Transverse colon (tissue), 4 donors: ENCODE data around the gene FAM186B. TPM values are rescaled to one million over a fixed set of nuclear protein-coding genes. Genes with fewer than 3 reads are reported as not detected.
A peak's percentile ranks its signal among the peaks of the same experiment; 100 is the strongest.

Experiments
- DNase-seq: peaks from one replicate; pipeline ENCODE4 v3.0.0-alpha.2; 2019
- H3K27ac ChIP-seq, 4 donors: fragments of 200-600 bp; sonication (generic); 2 replicates each; pipeline ENCODE4 v1.5.1; 2016 to 2018; ENCODE audit warnings: inconsistent platforms in 4 of 4
- H3K27me3 ChIP-seq: fragments of 200-600 bp; sonication (generic); 2 replicates; pipeline ENCODE4 v1.5.1; 2017; ENCODE audit warnings: inconsistent platforms
- H3K36me3 ChIP-seq, 4 donors: fragments of 200-600 bp; sonication (generic); 2 replicates each; pipeline ENCODE4 v1.5.1; 2017 to 2019; ENCODE audit warnings: inconsistent platforms in 4 of 4
- H3K4me1 ChIP-seq, 4 donors: fragments of 200-600 bp; sonication (generic); 2 replicates each; pipeline ENCODE4 v1.5.1; 2017 to 2020; ENCODE audit warnings: inconsistent platforms in 4 of 4
- H3K4me3 ChIP-seq, 4 donors: fragments of 200-600 bp; sonication (generic); 1 replicate in 1 of 4; 2 replicates in 3 of 4; pipeline versions ENCODE4 v1.5.1 to v1.6.1; 2017 to 2019; ENCODE audit warnings: inconsistent platforms in 4 of 4
- H3K9me3 ChIP-seq, 2 donors: fragments of 200-600 bp; sonication (generic); 2 replicates each; pipeline ENCODE4 v1.5.1; 2017 to 2019; ENCODE audit warnings: inconsistent platforms in 2 of 2
- EP300 ChIP-seq: sonication (generic); formaldehyde crosslinking; IDR thresholded peaks from one replicate; pipeline ENCODE4 v1.6.1; 2017; ENCODE audit warnings: antibody characterized with exemption, low read depth
- POLR2A ChIP-seq: fragments of 450-650 bp; IDR thresholded peaks from one replicate; pipeline ENCODE4 v1.6.1; 2016; ENCODE audit warnings: antibody characterized with exemption, mild to moderate bottlenecking, moderate library complexity
- POLR2AphosphoS5 ChIP-seq, 3 donors: sonication (generic); formaldehyde crosslinking; IDR thresholded peaks; one replicate each; pipeline ENCODE4 v1.6.1; 2016; ENCODE audit warnings: antibody characterized with exemption in 3 of 3
- WGBS, 2 donors: methylation state at CpG; one replicate each; pipeline ENCODE4 v1.1.5; 2018; ENCODE audit warnings: low coverage in 1 of 2; 5-methylcytosine and 5-hydroxymethylcytosine counted together
- in situ Hi-C, 4 donors: fragments of 200-750 bp; cut with MboI; loops; one replicate each; pipeline versions ENCODE4 v1.15.0 to v1.15.1; 2017; ENCODE audit warnings: low sequenced_read_pairs in 3 of 4, low pct_ligation_motif_present in 1 of 4, low pct_unique_long_range_greater_than_20kb in 1 of 4
- intact Hi-C: fragments of 100-400 bp; cut with DNase I; formaldehyde crosslinking; loops from one replicate; pipeline ENCODE4 v1.15.1; 2023; ENCODE audit warnings: low total_unique reads
- total RNA-seq, 4 donors: library from RNA; depleted of rRNA; stranded (reverse); fragments of >200 nt; gene quantifications; one replicate each; pipeline ENCODE4 v1.1.0, GENCODE V29; 2016
- TF ChIP-seq, protein P1 (sequence below), 5 experiments: fragments of 200-600 bp in 3 of 5; fragments of 450-650 bp in 2 of 5; sonication (generic) in 3 of 5; IDR thresholded peaks; 1 replicate in 2 of 5; 2 replicates in 3 of 5; pipeline ENCODE4 v1.5.1; 2016 to 2017; ENCODE audit warnings: antibody characterized with exemption in 5 of 5, inconsistent platforms in 3 of 5, mild to moderate bottlenecking in 2 of 5, moderate library complexity in 1 of 5

The FAM186B gene
- total RNA-seq, 4 donors from 2014 or later = 0.14 to 0.64 TPM; not detected in 2

DNA sequence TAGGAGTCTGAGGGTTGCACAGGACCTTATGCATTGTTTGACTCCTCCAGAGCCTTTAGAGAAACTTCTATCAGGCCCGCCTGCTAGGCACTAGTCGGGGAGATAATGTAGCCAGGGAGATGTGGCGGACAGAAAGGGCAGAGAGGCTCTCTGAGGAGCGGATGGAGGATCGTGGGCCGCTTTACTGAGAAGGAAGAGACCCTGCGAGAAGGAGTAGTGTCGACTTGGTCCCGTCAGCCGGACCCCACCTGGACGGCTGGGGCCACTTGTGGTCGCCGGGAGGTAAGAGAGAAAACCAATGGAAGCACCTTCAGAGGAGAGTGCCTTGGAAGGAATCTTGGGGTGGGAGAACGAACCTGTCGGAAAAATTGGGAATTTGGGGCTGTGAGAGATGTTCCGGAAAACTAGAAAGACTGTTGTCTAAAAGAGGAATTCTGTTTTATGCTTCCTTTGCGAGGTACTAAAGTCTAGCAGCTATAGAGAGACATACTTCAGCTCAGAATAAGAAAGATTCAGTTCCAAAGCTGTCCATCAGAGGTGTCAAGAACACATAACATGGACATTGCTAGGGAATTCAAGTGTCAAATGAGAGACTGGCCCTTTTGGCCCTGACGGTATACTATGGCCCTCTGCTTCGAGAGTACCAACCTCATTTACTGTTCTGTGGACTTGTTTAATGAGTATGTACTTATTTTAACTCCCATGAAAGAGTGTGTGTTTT, 36.8 kb downstream of the FAM186B start:
- no peak for DNase-seq
- TF ChIP-seq POLR2A = no peak
- no peak for TF ChIP-seq POLR2AphosphoS5 (IDR thresholded peaks at IDR 0.05)
- TF ChIP-seq, protein P1, sequence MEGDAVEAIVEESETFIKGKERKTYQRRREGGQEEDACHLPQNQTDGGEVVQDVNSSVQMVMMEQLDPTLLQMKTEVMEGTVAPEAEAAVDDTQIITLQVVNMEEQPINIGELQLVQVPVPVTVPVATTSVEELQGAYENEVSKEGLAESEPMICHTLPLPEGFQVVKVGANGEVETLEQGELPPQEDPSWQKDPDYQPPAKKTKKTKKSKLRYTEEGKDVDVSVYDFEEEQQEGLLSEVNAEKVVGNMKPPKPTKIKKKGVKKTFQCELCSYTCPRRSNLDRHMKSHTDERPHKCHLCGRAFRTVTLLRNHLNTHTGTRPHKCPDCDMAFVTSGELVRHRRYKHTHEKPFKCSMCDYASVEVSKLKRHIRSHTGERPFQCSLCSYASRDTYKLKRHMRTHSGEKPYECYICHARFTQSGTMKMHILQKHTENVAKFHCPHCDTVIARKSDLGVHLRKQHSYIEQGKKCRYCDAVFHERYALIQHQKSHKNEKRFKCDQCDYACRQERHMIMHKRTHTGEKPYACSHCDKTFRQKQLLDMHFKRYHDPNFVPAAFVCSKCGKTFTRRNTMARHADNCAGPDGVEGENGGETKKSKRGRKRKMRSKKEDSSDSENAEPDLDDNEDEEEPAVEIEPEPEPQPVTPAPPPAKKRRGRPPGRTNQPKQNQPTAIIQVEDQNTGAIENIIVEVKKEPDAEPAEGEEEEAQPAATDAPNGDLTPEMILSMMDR (IDR thresholded peaks at IDR 0.05) = no peak
- no peak for TF ChIP-seq EP300
- no peaks in the 10 kb centered on the region for H3K27me3 ChIP-seq
- no peaks in the 10 kb centered on the region for H3K9me3 ChIP-seq
- 2 to 10% methylated on average over 6 to 19 of the region's 19 CpGs for WGBS, 2 donors
- H3K36me3 ChIP-seq = peaks cover 0 to 14% (median 4%) of the 10 kb centered on the region in 4 donors
- peak overlapping the region; percentile 88 to 93 (median 89) for H3K27ac ChIP-seq
- intact Hi-C loops = no loop called here
- peak overlapping the region; percentile 69 to 86 (median 76) for H3K4me3 ChIP-seq
- H3K4me1 ChIP-seq = peaks cover 10 to 28% (median 18%) of the 10 kb centered on the region in 4 donors
- in situ Hi-C loops = no loop called here

DNA sequence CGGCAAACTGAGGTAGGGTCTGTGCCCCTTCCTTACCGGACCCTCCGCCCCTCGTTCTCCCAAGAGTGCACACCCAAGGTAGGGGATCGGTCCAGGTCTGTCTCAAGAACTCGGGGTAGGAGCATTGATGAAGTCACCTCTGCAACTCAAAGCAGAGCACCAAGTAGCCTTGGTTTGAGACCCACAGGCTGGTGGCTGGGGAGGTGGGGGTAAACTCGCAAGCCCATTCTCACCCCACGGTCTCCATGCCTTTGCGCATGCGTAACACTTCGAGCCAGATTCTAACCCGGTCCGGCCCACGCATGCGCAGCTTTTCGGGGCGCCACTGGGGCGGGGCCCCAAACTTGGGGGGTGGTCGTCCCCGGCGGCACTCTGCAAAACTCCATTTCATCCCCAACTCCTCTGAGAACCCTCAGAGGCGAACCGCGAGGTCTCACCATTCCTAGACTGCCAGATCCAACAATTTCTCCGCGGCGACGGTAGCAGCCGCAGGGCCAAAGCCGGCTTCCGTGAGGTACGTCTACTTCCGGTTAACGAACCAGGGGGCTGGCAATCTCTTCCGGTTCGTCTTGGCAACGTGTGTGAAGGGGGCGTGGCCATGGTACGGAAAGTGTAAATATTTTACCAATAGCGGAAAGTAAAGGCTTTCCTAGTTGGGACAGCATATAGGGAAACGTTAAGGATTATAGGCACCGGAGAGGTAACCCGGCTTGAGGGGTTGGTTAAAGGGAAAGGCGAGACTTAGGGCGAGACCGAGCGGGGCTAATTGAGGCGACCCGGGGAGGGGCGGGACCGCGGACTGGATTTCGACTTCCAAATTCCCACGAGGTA, 37.6 kb downstream of the FAM186B start, which contains the start of gene MCRS1:
MCRS1 (minus strand) TSS at position 532 of the 831 bp plus-strand sequence. CDS start 1,411 bp downstream, outside the sequence.
- TF ChIP-seq EP300 (no peak), POLR2AphosphoS5 (IDR thresholded peaks at IDR 0.05) (peak; percentile 61 to 92 (median 90)), POLR2A (peak; percentile 75)
- TF ChIP-seq, protein P1 (IDR thresholded peaks at IDR 0.05) = no peak
- peak within 1 kb of the TSS; percentile 69 to 86 (median 76) for H3K4me3 ChIP-seq
- in situ Hi-C loops = no loop called here

DNA sequence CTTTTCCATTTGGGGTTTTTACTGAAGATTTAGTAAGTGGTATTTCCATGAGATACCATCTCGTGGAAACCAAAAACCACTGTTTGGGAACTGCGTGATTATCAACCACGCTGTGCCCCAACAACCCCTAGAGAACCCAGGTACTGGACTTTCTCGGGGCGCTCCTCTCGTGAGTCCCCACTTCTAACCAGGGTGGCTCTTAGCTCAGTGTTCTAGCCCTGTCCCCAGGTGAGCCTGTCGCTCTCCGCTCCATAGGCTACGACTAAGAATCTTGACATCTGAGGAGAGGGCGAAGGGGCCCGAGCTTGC, 38.2 kb downstream of the FAM186B start:
- Histone ChIP-seq H3K27ac (peak overlapping the region; percentile 88 to 93 (median 89)), H3K9me3 (no peaks in the 10 kb centered on the region), H3K36me3 (peaks cover 0 to 28% (median 8%) of the 10 kb centered on the region in 4 donors), H3K4me3 (peak overlapping the region; percentile 69 to 86 (median 76)), H3K27me3 (no peaks in the 10 kb centered on the region), H3K4me1 (peaks cover 10 to 28% (median 18%) of the 10 kb centered on the region in 4 donors)
- intact Hi-C loops (no loop called here), in situ Hi-C loops (no loop called here)
- no peak for DNase-seq
- WGBS, 2 donors = 0% methylated on average over 2 to 8 of the region's 11 CpGs
- no peak for TF ChIP-seq POLR2AphosphoS5 (IDR thresholded peaks at IDR 0.05)
- TF ChIP-seq, protein P1 (IDR thresholded peaks at IDR 0.05) = no peak
- no peak for TF ChIP-seq POLR2A
- TF ChIP-seq EP300 = no peak

More for the DNA sequence above, 37.6 kb downstream of the FAM186B start, which contains the start of gene MCRS1:
- 0 to 1% methylated on average over 6 to 23 of the region's 54 CpGs for WGBS, 2 donors
- Histone ChIP-seq H3K36me3 (peaks cover 0 to 22% (median 7%) of the 10 kb centered on the region in 4 donors), H3K27ac (peak within 1 kb of the TSS; percentile 88 to 93 (median 89)), H3K27me3 (no peaks in the 10 kb centered on the region), H3K9me3 (no peaks in the 10 kb centered on the region), H3K4me1 (peaks cover 10 to 28% (median 18%) of the 10 kb centered on the region in 4 donors)
- intact Hi-C loops = no loop called here
- DNase-seq = peak; percentile 93

DNA sequence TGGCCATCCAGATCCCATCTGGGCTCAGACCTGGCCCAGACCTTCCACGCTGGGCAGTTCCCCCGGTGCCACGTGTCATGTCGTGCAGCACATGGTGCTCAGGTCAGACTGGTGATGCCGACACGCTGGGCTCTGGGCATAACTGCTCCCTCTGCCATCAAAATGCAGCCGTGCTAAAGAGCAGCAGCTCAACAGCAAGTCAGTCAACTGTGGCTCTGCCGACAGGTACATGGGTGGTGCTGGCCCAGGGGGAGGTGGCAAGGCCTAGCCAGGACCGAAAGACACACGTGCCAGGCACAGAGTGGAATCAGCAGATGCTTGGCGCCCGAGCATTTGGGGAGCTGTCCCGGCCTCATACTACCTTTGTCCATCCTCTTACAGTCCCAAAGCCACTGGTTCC, 39.1 kb downstream of the FAM186B start:
- in situ Hi-C loops = no loop called here
- Histone ChIP-seq H3K4me1 (peaks cover 10 to 28% (median 18%) of the 10 kb centered on the region in 4 donors), H3K36me3 (peaks cover 0 to 37% (median 8%) of the 10 kb centered on the region in 4 donors)

More for the DNA sequence above, 39.1 kb downstream of the FAM186B start:
- no peak for DNase-seq
- Histone ChIP-seq H3K27me3 (no peaks in the 10 kb centered on the region), H3K27ac (no peak overlapping the region), H3K4me3 (no peak overlapping the region), H3K9me3 (no peaks in the 10 kb centered on the region)
- TF ChIP-seq EP300 = no peak
- TF ChIP-seq POLR2A = no peak
- no peak for TF ChIP-seq POLR2AphosphoS5 (IDR thresholded peaks at IDR 0.05)
- TF ChIP-seq, protein P1 (IDR thresholded peaks at IDR 0.05) = no peak
- intact Hi-C loops = no loop called here
- 96% methylated on average over 13 of the region's 13 CpGs; no CpG with 5 or more reads in 1 of the 2 donors for WGBS, 2 donors
